Naive thymus-derived CD8-positive, alpha-beta T cell (primary cell): ENCODE measurements around the gene NCKAP5. TPM values are rescaled to one million over a fixed set of nuclear protein-coding genes. Genes with fewer than 3 reads are reported as not detected.
"Not testable (repeated sequence)": the region's sequence is repeated elsewhere in the genome, so short reads cannot be mapped to it uniquely, and the experiment has no call there.

ENCODE experiments used
- ATAC-seq, 2 donors: fragments of 150-1000 bp; cut with Tn5 transposase in 1 of 2; sonication (Bioruptor Pico), chemical (Tn5 transposase) in 1 of 2; 1 replicate in 1 of 2; 2 replicates in 1 of 2; pipeline ENCODE4 v1.10.0; 2021; ENCODE audit warnings: mild to moderate bottlenecking in 2 of 2, moderate library complexity in 2 of 2
- POLR2A ChIA-PET: fragments of 350-600 bp; sonication (Branson Sonifier 250); formaldehyde crosslinking; loops from one replicate; lab custom pipeline; 2021; ENCODE audit warnings: antibody characterized with exemption; lab: Charles Lee
- DNase-seq, 10 donors: peaks; one replicate each; pipeline versions ENCODE4 v3.0.0 to v3.0.0-alpha.2; 2020 to 2022
- H3K27ac Mint-ChIP-seq, 10 donors: one replicate each; pipeline ENCODE4 v1.8.0; 2020 to 2022; ENCODE audit warnings: mild to moderate bottlenecking in 10 of 10, mixed read lengths in 10 of 10, moderate library complexity in 4 of 10, inconsistent platforms in 1 of 10
- H3K27me3 Mint-ChIP-seq, 5 donors: one replicate each; pipeline ENCODE4 v1.8.0; 2021 to 2022; ENCODE audit warnings: mixed read lengths in 5 of 5
- H3K36me3 Mint-ChIP-seq, 3 donors: one replicate each; pipeline ENCODE4 v1.8.0; 2020 to 2022; ENCODE audit warnings: mixed read lengths in 3 of 3, mild to moderate bottlenecking in 2 of 3, inconsistent platforms in 1 of 3
- H3K4me1 Mint-ChIP-seq, 4 donors: one replicate each; pipeline ENCODE4 v1.8.0; 2021 to 2022; ENCODE audit warnings: mixed read lengths in 4 of 4
- H3K4me3 Mint-ChIP-seq, 10 donors: one replicate each; pipeline ENCODE4 v1.8.0; 2020 to 2022; ENCODE audit warnings: mild to moderate bottlenecking in 10 of 10, mixed read lengths in 10 of 10, moderate library complexity in 6 of 10, inconsistent platforms in 1 of 10
- H3K9me3 Mint-ChIP-seq, 9 donors: one replicate each; pipeline ENCODE4 v1.8.0; 2020 to 2022; ENCODE audit warnings: mixed read lengths in 9 of 9, mild to moderate bottlenecking in 3 of 9, inconsistent platforms in 1 of 9, moderate library complexity in 1 of 9
- polyA plus RNA-seq, 3 donors: library from polyadenylated mRNA; unstranded; fragments of 300-500 nt; fragmentation: Illumina TruSeq; gene quantifications; one replicate each; pipeline ENCODE4 v1.2.3, GENCODE V29; 2021
- total RNA-seq, 8 experiments: library from RNA in 2 of 8; stranded (reverse) in 2 of 8; gene quantifications; one replicate each; pipeline ENCODE4 v1.2.3 and lab custom pipeline; 2021 to 2026

The NCKAP5 gene
- total and polyA plus RNA-seq, 5 experiments from 2014 or later, result not detected

DNA sequence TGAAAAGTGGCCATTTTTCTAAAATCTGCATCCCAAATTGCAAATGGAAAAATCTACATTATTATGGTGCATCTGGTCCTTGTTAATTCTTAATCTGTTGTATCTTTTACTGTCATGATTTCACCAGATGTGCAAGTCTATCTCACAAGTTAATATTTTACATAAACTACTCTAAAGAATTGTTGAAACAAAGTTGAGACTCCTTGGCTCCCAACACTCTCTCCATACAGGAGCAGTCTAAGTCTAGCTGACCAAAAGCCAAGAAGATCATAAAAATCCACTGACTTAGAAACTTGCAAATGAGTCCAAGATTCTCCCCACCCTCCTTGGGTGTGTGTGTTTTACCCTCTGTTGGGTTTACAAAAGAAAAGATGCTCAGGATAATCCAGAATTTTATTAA lies 85.1 kb downstream of the NCKAP5 start:
- Mint-ChIP-seq H3K36me3 (no peaks in the 10 kb centered on the region), H3K4me3 (no peak overlapping the region), H3K27me3 (peaks cover 0 to 11% (median 5%) of the 10 kb centered on the region in 5 donors), H3K9me3 (peaks cover 0 to 11% (median 1%) of the 10 kb centered on the region in 9 donors), H3K27ac (no peak overlapping the region), H3K4me1 (no peaks in the 10 kb centered on the region)
- POLR2A ChIA-PET, result no interaction called here
- DNase-seq (no peak), ATAC-seq (no peak)

DNA sequence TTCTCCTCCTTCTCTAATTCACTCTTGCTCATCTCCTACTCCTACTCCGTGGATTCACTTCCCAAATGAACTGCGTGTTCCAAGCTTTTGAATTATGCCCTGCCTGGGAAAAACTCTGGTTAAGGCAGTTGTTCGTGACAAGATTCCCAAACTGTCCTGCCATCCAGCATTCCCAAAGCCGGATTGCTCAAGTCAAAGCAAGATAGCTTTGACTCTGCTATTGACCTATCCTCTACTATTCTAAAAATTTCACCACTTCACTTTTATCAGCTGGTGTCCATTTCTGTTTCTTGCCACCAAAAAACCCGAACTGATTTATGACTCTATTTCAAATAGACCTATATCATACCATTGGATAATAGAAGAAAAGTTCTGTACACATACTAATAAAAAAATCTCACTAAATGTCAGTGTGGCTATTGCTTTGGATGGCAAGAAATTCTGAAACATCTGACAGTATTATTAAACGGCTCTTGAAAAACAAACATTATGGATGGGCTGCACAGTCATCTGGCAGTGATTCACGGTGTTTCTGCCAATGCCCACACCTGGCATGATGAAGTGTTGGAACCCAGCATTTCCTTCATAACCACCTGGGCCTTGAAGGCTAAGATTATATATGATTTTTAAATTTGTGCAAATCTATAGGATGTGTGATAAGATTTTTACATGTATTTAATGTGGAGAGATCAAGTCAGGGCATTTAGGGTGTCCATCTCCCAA lies 87.4 kb downstream of the NCKAP5 start:
- H3K9me3 Mint-ChIP-seq, result peaks cover 0 to 4% (median 0%) of the 10 kb centered on the region in 9 donors
- no peaks in the 10 kb centered on the region for H3K36me3 Mint-ChIP-seq
- peaks cover 0 to 11% (median 5%) of the 10 kb centered on the region in 5 donors for H3K27me3 Mint-ChIP-seq
- DNase-seq (no peak), ATAC-seq (no peak)
- H3K4me3 Mint-ChIP-seq, result no peak overlapping the region
- no peak overlapping the region for H3K27ac Mint-ChIP-seq
- POLR2A ChIA-PET, result no interaction called here
- no peaks in the 10 kb centered on the region for H3K4me1 Mint-ChIP-seq

- no peak for DNase-seq
- POLR2A ChIA-PET, result no interaction called here
Measured at GRCh38 chr2:133477616-133477990, 90.7 kb downstream of the NCKAP5 start.

GRCh38 chr2:133476931-133477615 lies 91.2 kb downstream of the NCKAP5 start:
- DNase-seq, result no peak
- peaks cover 0 to 4% (median 0%) of the 10 kb centered on the region in 9 donors for H3K9me3 Mint-ChIP-seq
- POLR2A ChIA-PET, result no interaction called here
- H3K27ac Mint-ChIP-seq, result no peak overlapping the region
- H3K36me3 Mint-ChIP-seq, result no peaks in the 10 kb centered on the region
- no peak for ATAC-seq
- H3K4me3 Mint-ChIP-seq, result no peak overlapping the region
- H3K27me3 Mint-ChIP-seq, result peaks cover 0 to 10% (median 6%) of the 10 kb centered on the region in 5 donors
- no peaks in the 10 kb centered on the region for H3K4me1 Mint-ChIP-seq

More at GRCh38 chr2:133477616-133477990, 90.7 kb downstream of the NCKAP5 start:
- H3K4me3 Mint-ChIP-seq, result no peak overlapping the region
- H3K36me3 Mint-ChIP-seq, result no peaks in the 10 kb centered on the region
- H3K27ac Mint-ChIP-seq, result no peak overlapping the region
- no peak for ATAC-seq
- no peaks in the 10 kb centered on the region for H3K4me1 Mint-ChIP-seq
- H3K27me3 Mint-ChIP-seq, result peaks cover 0 to 9% (median 5%) of the 10 kb centered on the region in 5 donors
- peaks cover 0 to 4% (median 0%) of the 10 kb centered on the region in 9 donors for H3K9me3 Mint-ChIP-seq

DNA sequence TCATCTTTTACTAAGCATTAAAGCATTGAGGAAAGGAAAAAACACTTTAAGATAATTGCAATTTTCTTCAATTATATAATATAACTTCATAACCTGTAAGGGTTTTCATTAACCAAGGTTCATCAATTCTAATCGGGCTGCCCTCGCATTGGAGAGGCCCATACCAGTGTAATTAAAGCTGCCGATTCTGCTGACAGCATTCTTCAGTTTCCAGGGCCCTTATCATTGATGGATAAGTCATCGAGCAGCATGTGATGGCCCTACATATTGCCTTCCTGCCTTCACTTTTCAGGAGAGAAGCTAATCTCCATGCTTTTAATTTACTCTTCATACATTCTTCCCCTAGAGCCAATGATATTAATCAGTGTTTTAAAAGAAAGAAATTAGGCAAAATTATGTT lies 92.0 kb downstream of the NCKAP5 start:
- H3K27ac Mint-ChIP-seq, result no peak overlapping the region
- no peak overlapping the region for H3K4me3 Mint-ChIP-seq
- DNase-seq (no peak), ATAC-seq (no peak)
- peaks cover 0 to 6% (median 4%) of the 10 kb centered on the region in 5 donors for H3K27me3 Mint-ChIP-seq
- no peaks in the 10 kb centered on the region for H3K36me3 Mint-ChIP-seq
- POLR2A ChIA-PET, result no interaction called here
- peaks cover 0 to 3% (median 0%) of the 10 kb centered on the region in 9 donors for H3K9me3 Mint-ChIP-seq
- H3K4me1 Mint-ChIP-seq, result no peaks in the 10 kb centered on the region

DNA sequence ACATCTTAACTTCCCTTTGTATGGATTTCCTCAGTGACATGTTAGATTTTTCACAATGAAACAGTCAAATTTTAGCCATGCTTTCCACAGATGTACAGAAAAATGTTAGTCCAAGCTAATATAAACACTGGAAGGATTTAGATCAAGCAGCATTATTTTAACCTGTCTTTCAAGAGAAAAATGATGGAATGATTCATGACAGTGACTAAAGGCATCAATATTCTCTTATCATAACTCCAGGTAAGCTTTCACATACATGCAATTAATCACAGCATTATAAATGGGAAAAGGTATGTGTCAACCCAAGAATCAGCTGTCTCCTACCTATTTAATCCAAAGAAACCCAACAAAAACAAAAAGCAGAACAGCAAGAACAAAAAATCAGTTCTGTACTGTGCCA lies 92.7 kb downstream of the NCKAP5 start:
- H3K4me3 Mint-ChIP-seq, result no peak overlapping the region
- no peaks in the 10 kb centered on the region for H3K36me3 Mint-ChIP-seq
- H3K27me3 Mint-ChIP-seq, result peaks cover 0 to 6% (median 4%) of the 10 kb centered on the region in 5 donors
- H3K9me3 Mint-ChIP-seq, result peaks cover 0 to 6% (median 0%) of the 10 kb centered on the region in 9 donors
- no peak overlapping the region for H3K27ac Mint-ChIP-seq
- ATAC-seq (no peak), DNase-seq (no peak)
- no peaks in the 10 kb centered on the region for H3K4me1 Mint-ChIP-seq
- POLR2A ChIA-PET, result no interaction called here

DNA sequence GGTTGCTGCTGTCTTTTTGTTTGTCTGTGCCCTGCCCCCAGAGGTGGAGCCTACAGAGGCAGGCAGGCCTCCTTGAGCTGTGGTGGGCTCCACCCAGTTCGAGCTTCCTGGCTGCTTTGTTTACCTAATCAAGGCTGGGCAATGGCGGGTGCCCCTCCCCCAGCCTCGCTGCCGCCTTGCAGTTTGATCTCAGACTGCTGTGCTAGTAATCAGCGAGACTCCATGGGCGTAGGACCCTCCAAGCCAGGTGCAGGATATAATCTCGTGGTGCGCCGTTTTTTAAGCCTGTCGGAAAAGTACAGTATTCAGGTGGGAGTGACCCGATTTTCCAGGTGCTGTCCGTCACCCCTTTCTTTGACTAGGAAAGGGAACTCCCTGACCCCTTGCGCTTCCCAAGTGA lies 97.8 kb downstream of the NCKAP5 start:
- H3K9me3 Mint-ChIP-seq, ATAC-seq, H3K4me3 Mint-ChIP-seq, DNase-seq, H3K27me3 Mint-ChIP-seq, H3K27ac Mint-ChIP-seq, H3K4me1 Mint-ChIP-seq, H3K36me3 Mint-ChIP-seq, POLR2A ChIA-PET: not testable (repeated sequence)

DNA sequence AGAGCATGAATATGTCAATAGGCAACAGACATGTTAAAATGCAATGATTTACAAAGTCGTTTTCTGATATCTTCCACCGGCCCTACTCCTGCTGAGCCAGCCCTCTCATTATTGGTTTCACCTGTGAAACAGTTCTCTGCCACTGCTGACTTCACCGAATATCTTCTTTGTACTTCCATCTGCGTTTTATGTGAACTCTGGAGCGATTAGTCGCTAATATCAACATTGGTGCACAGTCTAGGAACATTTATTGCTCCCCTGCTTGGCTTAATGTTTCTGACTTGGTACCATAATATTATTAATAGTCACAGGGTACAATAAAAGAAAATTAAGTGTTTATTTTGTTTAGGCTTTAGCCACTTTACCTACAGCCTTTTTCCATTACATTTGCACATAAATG lies 105.5 kb downstream of the NCKAP5 start:
- H3K27me3 Mint-ChIP-seq, result no peaks in the 10 kb centered on the region
- no peak overlapping the region for H3K4me3 Mint-ChIP-seq
- no peaks in the 10 kb centered on the region for H3K4me1 Mint-ChIP-seq
- ATAC-seq (no peak), DNase-seq (no peak)
- POLR2A ChIA-PET, result no interaction called here
- peaks cover 0 to 7% (median 0%) of the 10 kb centered on the region in 9 donors for H3K9me3 Mint-ChIP-seq
- no peaks in the 10 kb centered on the region for H3K36me3 Mint-ChIP-seq
- H3K27ac Mint-ChIP-seq, result no peak overlapping the region

- no peak overlapping the region for H3K27ac Mint-ChIP-seq
- POLR2A ChIA-PET, result no interaction called here
- H3K27me3 Mint-ChIP-seq, result no peaks in the 10 kb centered on the region
- H3K36me3 Mint-ChIP-seq, result no peaks in the 10 kb centered on the region
- H3K4me3 Mint-ChIP-seq, result no peak overlapping the region
- DNase-seq (no peak), ATAC-seq (no peak)
- H3K4me1 Mint-ChIP-seq, result no peaks in the 10 kb centered on the region
- peaks cover 0 to 7% (median 0%) of the 10 kb centered on the region in 9 donors for H3K9me3 Mint-ChIP-seq
Measured at GRCh38 chr2:133461484-133461883, 106.8 kb downstream of the NCKAP5 start.

DNA sequence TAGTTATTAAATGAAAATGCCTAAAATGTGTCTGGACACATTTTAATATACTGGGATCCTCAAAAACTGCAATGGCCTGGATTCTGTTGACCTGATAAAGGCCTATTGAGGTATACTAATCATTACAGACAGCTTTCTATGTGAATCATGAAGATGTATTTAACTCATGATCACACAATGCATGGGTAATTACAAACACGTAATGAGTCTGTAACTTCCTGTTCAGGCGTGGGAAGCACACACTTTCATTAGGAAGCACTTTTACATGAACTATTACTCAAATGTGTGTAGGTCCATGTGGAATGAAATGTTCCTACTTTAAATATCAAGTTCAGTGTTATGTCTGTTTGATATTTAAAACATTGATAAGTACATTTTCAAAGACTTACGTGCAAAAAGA lies 108.7 kb downstream of the NCKAP5 start:
- H3K4me1 Mint-ChIP-seq, result no peaks in the 10 kb centered on the region
- H3K9me3 Mint-ChIP-seq, result peaks cover 0 to 7% (median 2%) of the 10 kb centered on the region in 9 donors
- H3K27ac Mint-ChIP-seq, result no peak overlapping the region
- H3K36me3 Mint-ChIP-seq, result no peaks in the 10 kb centered on the region
- no peaks in the 10 kb centered on the region for H3K27me3 Mint-ChIP-seq
- H3K4me3 Mint-ChIP-seq, result no peak overlapping the region
- ATAC-seq, result no peak
- no peak for DNase-seq
- POLR2A ChIA-PET, result no interaction called here

DNA sequence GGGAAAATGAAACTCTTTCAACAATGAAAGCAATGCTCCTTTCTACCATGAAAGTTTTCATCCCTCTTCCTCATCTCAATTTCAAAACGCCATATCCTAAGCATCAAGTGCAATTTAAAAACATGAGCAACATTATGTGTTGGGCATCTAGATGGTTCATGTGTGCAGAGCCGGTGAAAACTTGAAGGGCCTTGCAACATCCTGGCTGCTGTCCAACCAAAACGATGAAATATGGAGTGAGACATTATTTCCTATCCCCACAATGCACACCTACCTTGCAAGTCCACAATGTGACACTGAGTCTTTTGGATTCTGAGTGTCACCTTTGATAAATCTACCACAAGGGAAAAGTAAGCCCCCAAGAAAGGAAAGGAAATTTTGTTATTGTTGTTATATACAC lies 110.0 kb downstream of the NCKAP5 start:
- no peaks in the 10 kb centered on the region for H3K27me3 Mint-ChIP-seq
- H3K27ac Mint-ChIP-seq, result no peak overlapping the region
- ATAC-seq (no peak), DNase-seq (no peak)
- no peaks in the 10 kb centered on the region for H3K36me3 Mint-ChIP-seq
- peaks cover 0 to 6% (median 2%) of the 10 kb centered on the region in 9 donors for H3K9me3 Mint-ChIP-seq
- H3K4me3 Mint-ChIP-seq, result no peak overlapping the region
- POLR2A ChIA-PET, result no interaction called here
- no peaks in the 10 kb centered on the region for H3K4me1 Mint-ChIP-seq

- ATAC-seq, result no peak
- POLR2A ChIA-PET, result no interaction called here
- Mint-ChIP-seq H3K27ac (no peak overlapping the region), H3K4me1 (no peaks in the 10 kb centered on the region), H3K4me3 (no peak overlapping the region), H3K36me3 (no peaks in the 10 kb centered on the region), H3K9me3 (peaks cover 0 to 9% (median 2%) of the 10 kb centered on the region in 9 donors), H3K27me3 (no peaks in the 10 kb centered on the region)
- DNase-seq, result no peak
Measured at GRCh38 chr2:133457861-133458260, 110.4 kb downstream of the NCKAP5 start.

- no peaks in the 10 kb centered on the region for H3K27me3 Mint-ChIP-seq
- peaks cover 0 to 10% (median 2%) of the 10 kb centered on the region in 9 donors for H3K9me3 Mint-ChIP-seq
- no peak overlapping the region for H3K4me3 Mint-ChIP-seq
- no peaks in the 10 kb centered on the region for H3K36me3 Mint-ChIP-seq
- POLR2A ChIA-PET, result no interaction called here
- ATAC-seq (no peak), DNase-seq (no peak)
- H3K27ac Mint-ChIP-seq, result no peak overlapping the region
- H3K4me1 Mint-ChIP-seq, result no peaks in the 10 kb centered on the region
Measured at GRCh38 chr2:133456971-133457370, 111.3 kb downstream of the NCKAP5 start.
